Muscle of leg (tissue), 11 donors: ENCODE measurements around the gene RNH1. TPM values are rescaled to one million over a fixed set of nuclear protein-coding genes. Genes with fewer than 3 reads are reported as not detected.

Experiments used
- DNase-seq: peaks from one replicate; pipeline ENCODE4 v3.0.0; 2013
- H3K27ac ChIP-seq: one replicate; pipeline ENCODE4 v1.5.1; 2013; ENCODE audit warnings: mild to moderate bottlenecking, low read length, control low read depth
- H3K27me3 ChIP-seq: one replicate; pipeline ENCODE4 v1.6.1; 2013; ENCODE audit warnings: low read length; ENCODE audit not compliant: control insufficient read depth, insufficient read depth
- H3K36me3 ChIP-seq: one replicate; pipeline ENCODE4 v1.6.1; 2013; ENCODE audit warnings: low read length; ENCODE audit not compliant: control insufficient read depth, insufficient read depth
- H3K4me1 ChIP-seq: one replicate; pipeline ENCODE4 v1.6.1; 2013; ENCODE audit warnings: low read length; ENCODE audit not compliant: control insufficient read depth, insufficient read depth
- H3K4me3 ChIP-seq: one replicate; pipeline ENCODE4 v1.5.1; 2013; ENCODE audit warnings: low read length, control low read depth
- H3K9me3 ChIP-seq: replicated peaks from 2 replicates; pipeline ENCODE4 v1.6.1; 2013; ENCODE audit warnings: low read depth, low read length; ENCODE audit not compliant: control insufficient read depth
- WGBS: methylation state at CpG from one replicate; pipeline ENCODE4 v1.1.5; 2013; ENCODE audit warnings: missing lambda C conversion rate; ENCODE audit not compliant: insufficient coverage; 5-methylcytosine and 5-hydroxymethylcytosine counted together
- polyA plus RNA-seq, 8 donors: library from polyadenylated mRNA; unstranded; fragments of 120-200 nt; gene quantifications; one replicate each; pipeline versions ENCODE4 v1.2.1 to v1.2.3, GENCODE V29; 2013; ENCODE audit warnings: inconsistent platforms in 1 of 8, low replicate concordance in 1 of 8; ENCODE audit not compliant: insufficient read length in 8 of 8, insufficient read depth in 1 of 8
- total RNA-seq: library from RNA; stranded (reverse); fragments of 120-200 nt; gene quantifications from one replicate; pipeline ENCODE4 v1.2.4, GENCODE V29; 2013

The RNH1 gene
- total and polyA plus RNA-seq, 9 donors = 89.5 to 107 (median 99.1) TPM

DNA sequence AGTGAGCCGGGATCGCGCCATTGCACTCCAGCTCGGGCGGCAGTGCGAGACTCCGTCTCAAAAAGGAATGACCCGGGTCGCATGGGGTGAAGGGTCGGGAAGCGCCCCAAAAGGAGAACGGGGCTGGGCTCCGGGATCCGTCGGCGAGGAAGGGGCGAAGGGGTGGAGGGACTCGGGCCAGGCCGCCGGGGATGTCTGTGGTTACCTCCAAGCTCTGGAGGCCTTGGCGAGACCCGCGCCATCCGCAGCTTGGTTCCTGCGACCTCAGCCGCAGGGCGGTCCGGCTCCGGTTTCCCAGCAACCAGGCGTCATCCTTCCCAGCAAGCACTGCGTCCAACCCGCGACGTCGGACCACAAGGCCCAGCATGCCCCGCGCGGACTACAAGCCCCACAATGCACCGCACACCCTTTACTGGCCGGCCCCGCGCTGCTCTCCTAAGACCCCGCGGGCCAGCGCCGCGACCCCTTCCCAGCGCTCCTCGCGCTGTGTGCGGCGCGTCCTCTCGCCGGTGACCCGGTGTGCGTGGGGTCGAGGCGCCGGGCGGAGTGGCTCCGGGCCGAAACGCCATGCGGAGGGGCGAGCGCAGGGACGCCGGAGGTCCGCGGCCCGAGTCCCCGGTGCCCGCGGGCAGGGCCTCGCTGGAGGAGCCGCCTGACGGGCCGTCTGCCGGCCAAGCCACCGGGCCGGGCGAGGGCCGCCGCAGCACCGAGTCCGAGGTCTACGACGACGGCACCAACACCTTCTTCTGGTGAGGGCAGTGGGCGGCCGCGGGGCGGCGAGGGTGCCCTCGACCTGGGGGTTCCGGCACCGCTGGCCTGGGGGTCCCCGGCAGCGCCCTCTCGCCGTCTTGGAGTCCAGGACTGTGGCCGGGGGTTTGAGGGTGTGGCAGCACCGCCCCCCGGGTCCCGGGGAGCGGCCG lies 56.9 kb downstream of the RNH1 start, which contains the start of gene PTDSS2:
TSS of gene PTDSS2 (plus strand) at position 391 of the 920 bp plus-strand sequence. CDS start at position 568, 177 bp downstream.
- Histone ChIP-seq H3K4me3 (peak within 1 kb of the TSS; percentile 59), H3K9me3 (no peaks in the 10 kb centered on the region), H3K27ac (peak within 1 kb of the TSS; percentile 92), H3K36me3 (peaks cover 30% of the 10 kb centered on the region), H3K27me3 (no peaks in the 10 kb centered on the region), H3K4me1 (peaks cover 41% of the 10 kb centered on the region)
- DNase-seq = peak; percentile 98
- WGBS = under 1% methylated on average over 103 of the region's 108 CpGs

DNA sequence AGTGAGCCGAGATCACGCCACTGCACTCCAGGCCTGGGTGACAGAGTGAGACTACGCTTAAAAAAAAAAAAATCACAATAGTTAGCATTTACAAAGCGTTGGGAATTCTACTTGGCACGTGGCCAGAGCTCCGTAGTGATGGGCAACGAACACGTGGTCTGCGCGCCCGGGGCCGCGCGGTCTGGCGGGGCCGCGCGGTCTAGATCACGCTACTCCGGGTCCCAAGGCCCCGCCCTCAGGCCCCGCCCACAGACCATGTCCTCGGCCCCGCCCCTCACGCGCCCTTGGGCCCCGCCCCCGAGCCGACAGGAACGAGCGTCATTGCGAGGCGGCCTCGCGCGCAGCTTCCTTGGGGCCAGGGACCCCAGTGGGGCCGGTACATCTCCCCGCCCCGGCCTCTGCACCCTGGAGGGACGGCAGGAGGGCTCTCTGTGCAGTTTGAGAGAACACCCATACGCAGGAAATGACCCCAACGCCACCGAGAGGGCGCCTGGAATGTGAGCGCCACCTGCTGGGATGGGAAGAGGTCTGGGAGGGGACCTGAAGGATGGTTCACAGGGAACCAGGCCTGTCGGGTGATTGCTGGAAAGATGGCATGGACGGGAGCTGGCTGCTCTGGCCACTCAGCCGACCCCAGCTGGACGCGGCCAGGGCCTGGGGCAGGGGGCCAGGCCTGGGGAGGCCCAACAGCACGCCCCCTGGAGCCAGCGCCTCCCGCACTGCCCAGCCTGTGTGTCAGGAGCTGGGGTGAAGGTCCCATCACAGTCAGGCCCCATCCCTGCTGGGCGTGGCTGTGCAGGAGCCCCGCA lies 58.9 kb downstream of the RNH1 start:
- DNase-seq = peak; percentile 95
- peak overlapping the region; percentile 61 for H3K4me3 ChIP-seq
- WGBS = 2% methylated on average over 50 of the region's 55 CpGs
- H3K4me1 ChIP-seq = peaks cover 48% of the 10 kb centered on the region
- H3K27ac ChIP-seq = peak overlapping the region; percentile 97
- no peaks in the 10 kb centered on the region for H3K9me3 ChIP-seq
- peaks cover 13% of the 10 kb centered on the region for H3K36me3 ChIP-seq
- H3K27me3 ChIP-seq = no peaks in the 10 kb centered on the region

DNA sequence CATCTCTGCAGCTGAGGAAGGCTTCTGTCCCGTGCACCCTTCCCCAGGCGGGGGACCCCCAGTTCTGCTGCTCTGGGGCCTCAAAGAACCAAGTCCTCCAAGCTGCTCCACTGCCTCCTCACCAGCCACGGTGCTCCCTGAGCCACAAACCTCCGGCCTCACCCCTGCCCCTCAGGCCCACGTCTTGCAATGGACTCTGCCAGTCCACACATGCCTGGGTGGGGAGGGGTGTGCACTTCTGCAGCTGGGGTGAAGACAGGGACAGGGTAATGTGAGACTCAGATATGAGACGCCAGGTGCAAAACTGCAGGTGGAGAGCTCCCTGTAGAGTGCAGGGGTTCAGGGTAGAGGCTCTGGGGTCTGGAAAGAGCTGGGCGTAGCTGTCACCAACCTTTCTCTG lies 60.2 kb downstream of the RNH1 start:
- peak overlapping the region; percentile 16 for H3K27ac ChIP-seq
- 90% methylated on average over 2 of the region's 7 CpGs for WGBS
- H3K4me3 ChIP-seq = no peak overlapping the region
- peaks cover 2% of the 10 kb centered on the region for H3K27me3 ChIP-seq
- peaks cover 56% of the 10 kb centered on the region for H3K4me1 ChIP-seq
- no peaks in the 10 kb centered on the region for H3K9me3 ChIP-seq
- peak; percentile 74 for DNase-seq
- H3K36me3 ChIP-seq = peaks cover under 1% of the 10 kb centered on the region

DNA sequence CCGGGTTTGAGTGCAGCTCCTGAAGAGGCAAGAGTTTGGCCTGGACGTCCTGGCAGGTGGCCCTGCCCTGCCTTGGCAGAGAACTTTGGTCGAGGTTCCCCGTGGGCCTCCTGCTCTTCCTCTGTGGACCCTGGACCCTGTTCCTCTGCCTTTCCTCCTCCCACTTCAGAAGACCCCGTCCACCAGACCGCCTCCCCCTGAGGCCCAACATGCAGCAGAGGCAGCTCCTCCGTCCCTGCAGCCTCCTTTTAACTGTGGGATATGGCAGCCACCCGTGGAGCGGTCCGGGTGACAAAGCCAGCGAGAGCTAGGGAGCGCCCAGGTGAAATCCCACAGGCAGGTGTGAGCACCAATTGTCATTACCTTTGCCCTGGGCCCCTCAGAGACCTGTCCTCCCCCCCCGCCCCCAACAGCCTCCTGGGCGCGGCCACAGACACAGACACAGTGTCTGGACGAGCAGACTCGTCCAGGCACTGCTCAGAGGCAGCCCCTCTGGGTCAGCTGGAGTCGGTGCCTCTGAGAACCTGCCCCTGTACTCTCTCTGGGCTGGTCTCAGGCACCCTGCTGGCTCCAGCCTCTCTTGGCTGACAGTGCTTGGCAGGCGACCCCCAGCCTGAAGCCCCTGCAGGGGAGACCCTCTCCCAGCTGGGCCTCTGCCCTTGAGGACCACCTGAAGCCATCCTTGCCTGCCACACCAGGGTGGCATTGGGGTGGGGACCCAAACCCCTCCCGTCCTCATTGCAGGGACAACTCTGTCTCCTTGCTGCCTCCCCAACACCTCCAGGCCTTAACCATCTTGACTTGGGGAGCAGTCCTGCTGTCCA lies 61.1 kb downstream of the RNH1 start:
- Histone ChIP-seq H3K4me1 (peaks cover 50% of the 10 kb centered on the region), H3K9me3 (no peaks in the 10 kb centered on the region), H3K4me3 (no peak overlapping the region), H3K27me3 (peaks cover 9% of the 10 kb centered on the region), H3K27ac (peak overlapping the region; percentile 16), H3K36me3 (no peaks in the 10 kb centered on the region)
- DNase-seq = no peak
- WGBS = 57% methylated on average over 19 of the region's 20 CpGs

Other genes starting within 250 kb of the RNH1 start
- 0.04 TPM for gene NLRP6, start 228.8 kb downstream of the RNH1 start, total RNA-seq
- 1 to 10 TPM in 1 of 8 donors, under 1 TPM in 3, not detected in 4; 0.04 to 1.1 (median 0.23) TPM for gene NLRP6, start 228.8 kb downstream of the RNH1 start, polyA plus RNA-seq
- 14.1 TPM for gene PGGHG, start 218.1 kb downstream of the RNH1 start, total RNA-seq
- 10 to 100 TPM in 3 of 8 donors, 1 to 10 TPM in 5; 9.2 to 13.9 (median 9.9) TPM for gene PGGHG, start 218.1 kb downstream of the RNH1 start, polyA plus RNA-seq
- not detected for gene IFITM5, start 207.7 kb downstream of the RNH1 start, total RNA-seq
- gene IFITM5, start 207.7 kb downstream of the RNH1 start, polyA plus RNA-seq = not detected
- gene IFITM2, start 199.4 kb downstream of the RNH1 start, total RNA-seq = 48.1 TPM
- gene IFITM2, start 199.4 kb downstream of the RNH1 start, polyA plus RNA-seq = 100 to 1,000 TPM in 2 of 8 donors, 10 to 100 TPM in 6; 60.8 to 130 (median 84.3) TPM
- gene IFITM1, start 193.2 kb downstream of the RNH1 start, total RNA-seq = 24.6 TPM
- 10 to 100 TPM; 19.8 to 33.3 (median 24.3) TPM for gene IFITM1, start 193.2 kb downstream of the RNH1 start, polyA plus RNA-seq
- 80.4 TPM for gene IFITM3, start 186.4 kb downstream of the RNH1 start, total RNA-seq
- 100 to 1,000 TPM; 220 to 363 (median 280) TPM for gene IFITM3, start 186.4 kb downstream of the RNH1 start, polyA plus RNA-seq
- 14.4 TPM for gene B4GALNT4, start 137.7 kb downstream of the RNH1 start, total RNA-seq
- gene B4GALNT4, start 137.7 kb downstream of the RNH1 start, polyA plus RNA-seq = 10 to 100 TPM; 12.9 to 34.1 (median 21.7) TPM
- 0.13 TPM for gene PKP3, start 113.0 kb downstream of the RNH1 start, total RNA-seq
- gene PKP3, start 113.0 kb downstream of the RNH1 start, polyA plus RNA-seq = 10 to 100 TPM in 1 of 8 donors, 1 to 10 TPM in 1, under 1 TPM in 6; 0.16 to 10.5 (median 0.61) TPM
- gene SIGIRR, start 92.2 kb downstream of the RNH1 start, total RNA-seq = 16.5 TPM
- 10 to 100 TPM in 7 of 8 donors, 1 to 10 TPM in 1; 9.4 to 26.3 (median 15.5) TPM for gene SIGIRR, start 92.2 kb downstream of the RNH1 start, polyA plus RNA-seq
- gene ANO9, start 65.2 kb downstream of the RNH1 start, total RNA-seq = 0.09 TPM
- 1 to 10 TPM in 3 of 8 donors, under 1 TPM in 5; 0.23 to 5.6 (median 0.37) TPM for gene ANO9, start 65.2 kb downstream of the RNH1 start, polyA plus RNA-seq
- 19.4 TPM for gene PTDSS2, start 57.0 kb downstream of the RNH1 start, total RNA-seq
- gene PTDSS2, start 57.0 kb downstream of the RNH1 start, polyA plus RNA-seq = 10 to 100 TPM; 25.6 to 47.2 (median 30.4) TPM
- 90.4 TPM for gene HRAS, start 28.3 kb upstream of the RNH1 start, total RNA-seq
- gene HRAS, start 28.3 kb upstream of the RNH1 start, polyA plus RNA-seq = 100 to 1,000 TPM in 5 of 8 donors, 10 to 100 TPM in 3; 78.8 to 143 (median 119) TPM
- 2.0 TPM for gene LRRC56, start 30.3 kb upstream of the RNH1 start, total RNA-seq
- 1 to 10 TPM; 1.7 to 8.4 (median 5.9) TPM for gene LRRC56, start 30.3 kb upstream of the RNH1 start, polyA plus RNA-seq
- gene LMNTD2, start 53.5 kb upstream of the RNH1 start, total RNA-seq = 0.22 TPM
- gene LMNTD2, start 53.5 kb upstream of the RNH1 start, polyA plus RNA-seq = 1 to 10 TPM in 2 of 8 donors, under 1 TPM in 6; 0.25 to 1.5 (median 0.62) TPM
- gene RASSF7, start 53.7 kb upstream of the RNH1 start, total RNA-seq = 2.3 TPM
- 1 to 10 TPM; 2.3 to 4.4 (median 2.6) TPM for gene RASSF7, start 53.7 kb upstream of the RNH1 start, polyA plus RNA-seq
- gene PHRF1, start 69.2 kb upstream of the RNH1 start, total RNA-seq = 13.1 TPM
- 10 to 100 TPM; 16.0 to 23.1 (median 20.2) TPM for gene PHRF1, start 69.2 kb upstream of the RNH1 start, polyA plus RNA-seq
- 11.3 TPM for gene IRF7, start 108.7 kb upstream of the RNH1 start, total RNA-seq
- 10 to 100 TPM in 3 of 8 donors, 1 to 10 TPM in 5; 7.8 to 14.7 (median 9.6) TPM for gene IRF7, start 108.7 kb upstream of the RNH1 start, polyA plus RNA-seq
- 0.75 TPM for gene CDHR5, start 117.7 kb upstream of the RNH1 start, total RNA-seq
- gene CDHR5, start 117.7 kb upstream of the RNH1 start, polyA plus RNA-seq = 10 to 100 TPM in 1 of 8 donors, 1 to 10 TPM in 6, under 1 TPM in 1; 0.65 to 33.7 (median 1.4) TPM
- gene SCT, start 119.9 kb upstream of the RNH1 start, total RNA-seq = 55.2 TPM
- gene SCT, start 119.9 kb upstream of the RNH1 start, polyA plus RNA-seq = 100 to 1,000 TPM in 2 of 8 donors, 10 to 100 TPM in 6; 37.0 to 126 (median 66.4) TPM
- 0.22 TPM for gene DRD4, start 130.0 kb upstream of the RNH1 start, total RNA-seq
- gene DRD4, start 130.0 kb upstream of the RNH1 start, polyA plus RNA-seq = 1 to 10 TPM in 2 of 8 donors, under 1 TPM in 6; 0.18 to 2.0 (median 0.83) TPM
- 22.7 TPM for gene DEAF1, start 188.0 kb upstream of the RNH1 start, total RNA-seq
- 10 to 100 TPM; 29.3 to 38.9 (median 31.7) TPM for gene DEAF1, start 188.0 kb upstream of the RNH1 start, polyA plus RNA-seq
- 11.8 TPM for gene TMEM80, start 188.6 kb upstream of the RNH1 start, total RNA-seq
- gene TMEM80, start 188.6 kb upstream of the RNH1 start, polyA plus RNA-seq = 10 to 100 TPM; 10.1 to 26.0 (median 20.1) TPM
- gene EPS8L2, start 199.0 kb upstream of the RNH1 start, total RNA-seq = 1.6 TPM
- gene EPS8L2, start 199.0 kb upstream of the RNH1 start, polyA plus RNA-seq = 10 to 100 TPM in 1 of 8 donors, 1 to 10 TPM in 7; 1.5 to 14.1 (median 2.2) TPM
- gene TALDO1, start 240.2 kb upstream of the RNH1 start, total RNA-seq = 62.7 TPM
- gene TALDO1, start 240.2 kb upstream of the RNH1 start, polyA plus RNA-seq = 10 to 100 TPM; 60.2 to 79.9 (median 71.3) TPM